ENCODE measurements around the gene STAMBP. TPM values are rescaled to one million over a fixed set of nuclear protein-coding genes. Genes with fewer than 3 reads are reported as not detected.

Gene STAMBP
- total and polyA plus RNA-seq, 2 of the 13 experiments (the other 11 are each of a cell fraction or from before 2014, with no cell fraction given) = 49.6 to 53.2 TPM

DNA sequence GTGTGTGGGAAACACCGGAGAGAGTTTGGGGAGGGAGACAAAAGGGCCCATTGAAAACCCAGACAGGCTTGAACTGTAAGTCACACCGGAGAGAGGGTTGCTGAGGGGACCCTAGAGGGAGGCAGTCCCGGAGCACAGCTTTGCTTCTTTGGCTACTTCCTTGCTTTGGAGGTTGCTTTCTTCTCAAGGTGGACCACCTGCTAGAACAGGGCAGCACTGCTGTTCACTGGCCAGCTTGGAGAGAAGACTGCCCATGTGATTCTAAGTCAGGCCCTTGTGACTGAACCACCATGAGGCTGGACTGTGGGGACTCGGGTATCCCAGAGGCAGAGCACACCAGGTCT is 68.5 kb downstream of the STAMBP start:
- no peak overlapping the region for H3K9ac ChIP-seq (ENCODE audit: insufficient read depth, low read depth, low read length)
- peaks cover 16% of the 10 kb centered on the region for H3K4me1 ChIP-seq (ENCODE audit: insufficient read depth, low read length)
- H3K9me3 ChIP-seq (ENCODE audit: low read length) = no peaks in the 10 kb centered on the region
- ChIA-PET POLR2A (no interaction called here), CTCF (ENCODE audit: low intra/inter-chr PET ratio, low total read pairs) (no interaction called here)
- intact Hi-C loops (cut with micrococcal nuclease; ENCODE audit: unreplicated experiment) = no loop called here
- H4K20me1 ChIP-seq (ENCODE audit: insufficient read depth, low read length) = no peaks in the 10 kb centered on the region
- H3K4me2 ChIP-seq (ENCODE audit: low read depth, low read length) = peak overlapping the region; percentile 36
- peak overlapping the region; percentile 9 for H2AFZ ChIP-seq (ENCODE audit: low read length)
- peak; percentile 40 for ATAC-seq
- no peak overlapping the region for H3K27ac ChIP-seq (ENCODE audit: extremely low read length, insufficient read depth, low read length)
- H3K79me2 ChIP-seq (ENCODE audit: insufficient read depth, low read length) = no peaks in the 10 kb centered on the region
- H3K4me3 ChIP-seq (replicated peaks in 1 of 3; ENCODE audit: insufficient read depth in 1 of 3, low read depth in 2 of 3, low read length in 3 of 3) = no peak overlapping the region; a peak in 1 of 6 replicates
- no peak for FAIRE-seq
- no peak for DNase-seq (ENCODE audit: low spot score)
- no peaks in the 10 kb centered on the region for H3K36me3 ChIP-seq (replicated peaks in 1 of 2; ENCODE audit: control insufficient read depth in 1 of 2, insufficient read depth in 2 of 2, low read length in 2 of 2)
- peak; percentile 35 for TF ChIP-seq XRCC5 (optimal IDR thresholded peaks at IDR 0.05; ENCODE audit: low read length)
- TF ChIP-seq, protein P1, sequence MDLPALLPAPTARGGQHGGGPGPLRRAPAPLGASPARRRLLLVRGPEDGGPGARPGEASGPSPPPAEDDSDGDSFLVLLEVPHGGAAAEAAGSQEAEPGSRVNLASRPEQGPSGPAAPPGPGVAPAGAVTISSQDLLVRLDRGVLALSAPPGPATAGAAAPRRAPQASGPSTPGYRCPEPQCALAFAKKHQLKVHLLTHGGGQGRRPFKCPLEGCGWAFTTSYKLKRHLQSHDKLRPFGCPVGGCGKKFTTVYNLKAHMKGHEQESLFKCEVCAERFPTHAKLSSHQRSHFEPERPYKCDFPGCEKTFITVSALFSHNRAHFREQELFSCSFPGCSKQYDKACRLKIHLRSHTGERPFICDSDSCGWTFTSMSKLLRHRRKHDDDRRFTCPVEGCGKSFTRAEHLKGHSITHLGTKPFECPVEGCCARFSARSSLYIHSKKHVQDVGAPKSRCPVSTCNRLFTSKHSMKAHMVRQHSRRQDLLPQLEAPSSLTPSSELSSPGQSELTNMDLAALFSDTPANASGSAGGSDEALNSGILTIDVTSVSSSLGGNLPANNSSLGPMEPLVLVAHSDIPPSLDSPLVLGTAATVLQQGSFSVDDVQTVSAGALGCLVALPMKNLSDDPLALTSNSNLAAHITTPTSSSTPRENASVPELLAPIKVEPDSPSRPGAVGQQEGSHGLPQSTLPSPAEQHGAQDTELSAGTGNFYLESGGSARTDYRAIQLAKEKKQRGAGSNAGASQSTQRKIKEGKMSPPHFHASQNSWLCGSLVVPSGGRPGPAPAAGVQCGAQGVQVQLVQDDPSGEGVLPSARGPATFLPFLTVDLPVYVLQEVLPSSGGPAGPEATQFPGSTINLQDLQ (CRISPR knock-in tag; IDR thresholded peaks at IDR 0.05) = no peak
- in situ Hi-C loops (cut with HindIII; ENCODE audit: extremely low pct_ligation_motif_present, low pct_unique_long_range_greater_than_20kb) = no loop called here
- BruUV-seq (replicated peaks) = no TSS peak
- WGBS (ENCODE audit: low lambda C conversion rate) = 24% methylated on average over 4 of the region's 4 CpGs
- H3K27me3 ChIP-seq (ENCODE audit: control insufficient read depth in 1 of 2, insufficient read depth in 2 of 2, low read length in 2 of 2) = peaks cover 6 to 73% of the 10 kb centered on the region in 2 experiments; a peak in 4 of 5 replicates

DNA sequence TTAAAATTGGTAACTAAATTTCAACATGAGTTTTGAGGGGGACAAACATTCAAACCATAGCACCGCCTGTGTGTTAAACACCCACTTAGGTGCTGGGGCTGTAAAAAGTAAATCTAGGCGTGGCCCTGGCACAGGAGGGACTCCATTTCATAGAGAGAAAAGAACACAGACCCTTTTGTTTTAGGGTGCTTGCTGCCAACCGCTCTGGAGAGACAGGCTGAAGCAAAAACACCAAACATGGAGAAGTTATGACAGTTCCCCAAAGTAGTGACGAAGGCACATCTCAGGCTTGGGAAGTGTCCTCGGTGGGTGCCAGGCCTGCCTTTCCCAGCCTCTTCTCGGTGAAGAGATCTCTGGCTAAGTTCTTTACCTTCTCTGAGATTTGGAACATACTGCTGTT is 69.2 kb downstream of the STAMBP start:
- no peak overlapping the region for H3K4me3 ChIP-seq (replicated peaks in 1 of 3; ENCODE audit: insufficient read depth in 1 of 3, low read depth in 2 of 3, low read length in 3 of 3)
- H3K9ac ChIP-seq (ENCODE audit: insufficient read depth, low read depth, low read length) = no peak overlapping the region
- no peak overlapping the region for H3K27ac ChIP-seq (ENCODE audit: extremely low read length, insufficient read depth, low read length)
- POLR2A ChIA-PET = interaction anchor here (0.6 kb wide), 1 partner anchor 222 kb away, joined by 3 read pairs; no protein-coding TSS in a partner anchor
- H3K36me3 ChIP-seq (replicated peaks in 1 of 2; ENCODE audit: control insufficient read depth in 1 of 2, insufficient read depth in 2 of 2, low read length in 2 of 2) = no peaks in the 10 kb centered on the region
- H3K79me2 ChIP-seq (ENCODE audit: insufficient read depth, low read length) = no peaks in the 10 kb centered on the region
- no peaks in the 10 kb centered on the region for H4K20me1 ChIP-seq (ENCODE audit: insufficient read depth, low read length)
- ATAC-seq = no peak
- H3K4me2 ChIP-seq (ENCODE audit: low read depth, low read length) = no peak overlapping the region
- intact Hi-C loops (cut with micrococcal nuclease; ENCODE audit: unreplicated experiment) = no loop called here
- no TSS peak for BruUV-seq (replicated peaks)
- no peak for TF ChIP-seq ZNF670 (CRISPR knock-in tag; IDR thresholded peaks at IDR 0.05; ENCODE audit: borderline replicate concordance)
- no peak for TF ChIP-seq ZNF615 (CRISPR knock-in tag; IDR thresholded peaks at IDR 0.05; ENCODE audit: borderline replicate concordance)
- TF ChIP-seq SYNCRIP (IDR thresholded peaks at IDR 0.05; ENCODE audit: insufficient read depth, low read depth, low read length) = no peak
- no peak for TF ChIP-seq CBX2 (IDR thresholded peaks at IDR 0.05; ENCODE audit: low read depth, low read length)
- TF ChIP-seq CBX2 (CRISPR knock-in tag; IDR thresholded peaks at IDR 0.05; ENCODE audit: low read depth) = no peak
- TF ChIP-seq, protein P2, sequence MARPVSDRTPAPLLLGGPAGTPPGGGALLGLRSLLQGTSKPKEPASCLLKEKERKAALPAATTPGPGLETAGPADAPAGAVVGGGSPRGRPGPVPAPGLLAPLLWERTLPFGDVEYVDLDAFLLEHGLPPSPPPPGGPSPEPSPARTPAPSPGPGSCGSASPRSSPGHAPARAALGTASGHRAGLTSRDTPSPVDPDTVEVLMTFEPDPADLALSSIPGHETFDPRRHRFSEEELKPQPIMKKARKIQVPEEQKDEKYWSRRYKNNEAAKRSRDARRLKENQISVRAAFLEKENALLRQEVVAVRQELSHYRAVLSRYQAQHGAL (CRISPR knock-in tag; IDR thresholded peaks at IDR 0.05; ENCODE audit: not compliant biosample characterization) = no peak
- no peak for TF ChIP-seq TEAD2 (CRISPR knock-in tag; IDR thresholded peaks at IDR 0.05)
- no peak for TF ChIP-seq SIX1 (CRISPR knock-in tag; IDR thresholded peaks at IDR 0.05; ENCODE audit: borderline replicate concordance)
- DNase-seq (ENCODE audit: low spot score) = no peak
- in situ Hi-C loops (cut with HindIII; ENCODE audit: extremely low pct_ligation_motif_present, low pct_unique_long_range_greater_than_20kb) = no loop called here
- no peaks in the 10 kb centered on the region for H3K9me3 ChIP-seq (ENCODE audit: low read length)
- no peak for FAIRE-seq
- peaks cover 16% of the 10 kb centered on the region for H3K4me1 ChIP-seq (ENCODE audit: insufficient read depth, low read length)
- no peak overlapping the region for H2AFZ ChIP-seq (ENCODE audit: low read length)
- 37% methylated on average over 5 of the region's 6 CpGs for WGBS (ENCODE audit: low lambda C conversion rate)
- CTCF ChIA-PET (ENCODE audit: low intra/inter-chr PET ratio, low total read pairs) = no interaction called here
- H3K27me3 ChIP-seq (ENCODE audit: control insufficient read depth in 1 of 2, insufficient read depth in 2 of 2, low read length in 2 of 2) = peaks cover 8 to 73% of the 10 kb centered on the region in 2 experiments; a peak in 4 of 5 replicates
